Gastrocnemius medialis (tissue), 4 donors: ENCODE results near the gene RASA4B.
"Not testable (repeated sequence)": the region's sequence is repeated elsewhere in the genome, so short reads cannot be mapped to it uniquely, and the experiment has no call there.

Experiments used
- CTCF ChIP-seq, 5 experiments: fragments of 450-650 bp in 3 of 5; fragments of 200-600 bp in 2 of 5; sonication (generic) in 2 of 5; IDR thresholded peaks in 4 of 5; conservative IDR thresholded peaks in 1 of 5; 1 replicate in 4 of 5; 2 replicates in 1 of 5; pipeline ENCODE4 v1.5.1; 2016 to 2019; ENCODE audit warnings: antibody characterized with exemption in 5 of 5, mild to moderate bottlenecking in 3 of 5, moderate library complexity in 3 of 5
- POLR2A ChIP-seq, 2 donors: fragments of 450-650 bp; IDR thresholded peaks; one replicate each; pipeline ENCODE4 v1.6.1; 2017; ENCODE audit warnings: antibody characterized with exemption in 2 of 2, mild to moderate bottlenecking in 2 of 2, moderate library complexity in 2 of 2

- not testable (repeated sequence) for TF ChIP-seq CTCF (IDR thresholded peaks at IDR 0.05 in 4 of 5, conservative IDR thresholded peaks at IDR 0.05 in 1 of 5); POLR2A (IDR thresholded peaks at IDR 0.05)
Measured at GRCh38 chr7:102532127-102532526, 14.6 kb upstream of the RASA4B start.
